ENCODE measurements around the gene MXI1.
"Not testable (repeated sequence)": the region's sequence is repeated elsewhere in the genome, so short reads cannot be mapped to it uniquely, and the experiment has no call there.

Gene MXI1

DNA sequence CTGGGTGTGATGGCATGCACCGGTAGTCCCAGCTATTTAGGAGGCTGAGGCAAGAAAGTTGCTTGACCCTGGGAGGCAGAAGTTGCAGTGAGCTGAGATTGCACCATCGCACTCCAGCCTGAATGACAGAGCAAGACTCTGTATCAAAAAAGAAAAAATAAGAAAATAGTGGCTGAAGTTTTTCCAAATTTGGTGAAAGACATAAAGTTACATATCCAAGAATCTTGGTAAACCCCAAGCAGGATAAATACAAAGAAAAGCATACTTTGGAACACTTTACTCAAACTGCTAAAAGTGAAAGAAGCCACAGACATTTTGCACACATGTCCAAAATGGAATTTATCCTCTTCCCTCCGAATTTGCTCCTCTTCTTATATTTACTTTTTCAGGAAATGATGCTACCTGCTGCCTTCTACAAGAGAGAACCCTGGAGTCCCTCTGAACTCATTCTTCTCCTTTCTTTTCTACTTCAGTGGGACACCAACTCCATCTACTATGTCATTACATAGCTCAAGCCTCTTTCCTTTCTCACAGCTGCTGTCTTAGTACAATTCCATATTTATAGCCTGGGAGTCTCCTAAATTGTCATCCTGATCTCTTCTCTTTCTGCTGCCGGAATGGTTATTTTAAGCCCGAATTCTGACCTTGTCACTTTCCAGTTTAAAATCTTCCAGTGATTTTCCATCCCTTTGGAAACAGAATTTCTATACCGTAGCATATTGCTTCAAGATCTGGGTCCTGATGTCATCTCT is 114.6 kb downstream of the MXI1 start:
- DNase-seq (ENCODE audit: low read depth) = peak; percentile 44

- peak; percentile 95 for DNase-seq (ENCODE audit: low read depth)
Measured at GRCh38 chr10:110323503-110323902, 116.1 kb downstream of the MXI1 start.

- DNase-seq (ENCODE audit: low read depth) = no peak
Measured at GRCh38 chr10:110324201-110324804, 116.9 kb downstream of the MXI1 start.

- DNase-seq (ENCODE audit: low read depth) = no peak
Measured at GRCh38 chr10:110324805-110325280, 117.4 kb downstream of the MXI1 start.

GRCh38 chr10:110326351-110327032 is 119.1 kb downstream of the MXI1 start:
- DNase-seq (ENCODE audit: low read depth) = peak; percentile 93

- no peak for DNase-seq (ENCODE audit: low read depth)
Measured at GRCh38 chr10:110327262-110327914, 120.0 kb downstream of the MXI1 start.

- DNase-seq (ENCODE audit: low read depth) = no peak
Measured at GRCh38 chr10:110330675-110331074, 123.3 kb downstream of the MXI1 start.

- not testable (repeated sequence) for DNase-seq (ENCODE audit: low read depth)
Measured at GRCh38 chr10:110331226-110331795, 123.9 kb downstream of the MXI1 start.

- no peak for DNase-seq (ENCODE audit: low read depth)
Measured at GRCh38 chr10:110334061-110334656, 126.8 kb downstream of the MXI1 start.

GRCh38 chr10:110335314-110336064 is 128.1 kb downstream of the MXI1 start:
- no peak for DNase-seq (ENCODE audit: low read depth)

DNA sequence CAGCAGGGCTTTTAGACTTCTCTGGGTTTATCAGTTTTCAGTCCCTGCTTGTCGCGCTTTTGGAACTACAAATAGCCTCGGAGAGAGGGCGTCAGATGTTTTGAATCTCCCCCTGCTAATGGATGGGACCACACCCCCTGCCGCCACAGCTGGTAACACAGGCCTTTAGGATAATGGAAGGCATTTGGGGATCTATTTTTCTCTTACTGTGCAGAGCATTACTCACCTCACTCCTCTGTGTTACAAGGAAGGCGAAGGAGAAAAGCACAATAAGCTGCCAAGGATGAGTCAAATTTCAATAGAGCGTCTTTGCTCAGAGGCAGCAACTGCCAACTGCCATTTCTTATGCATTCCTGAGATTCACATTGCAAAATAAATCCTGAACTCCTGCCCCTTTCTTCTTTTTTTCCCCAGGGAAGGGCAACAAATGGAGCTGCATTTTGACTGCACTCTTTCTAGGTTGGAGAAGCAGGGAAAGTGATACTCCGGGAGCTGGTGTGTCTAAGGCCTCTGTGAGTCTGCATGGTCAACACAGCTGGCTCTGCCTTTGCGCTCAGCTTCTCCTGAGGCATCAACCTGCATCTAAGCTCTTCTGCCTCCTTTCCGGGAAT is 128.8 kb downstream of the MXI1 start:
- peak; percentile 99 for DNase-seq (ENCODE audit: low read depth)
